Colonic mucosa (tissue), 4 donors: ENCODE data around the gene TMEM179. TPM values are rescaled to one million over a fixed set of nuclear protein-coding genes. Genes with fewer than 3 reads are reported as not detected.

Experiments used
- DNase-seq: peaks from one replicate; pipeline ENCODE4 v3.0.0-alpha.2; 2020
- H3K27ac ChIP-seq: fragments of 200-600 bp; one replicate; pipeline ENCODE4 v1.8.0; 2021
- H3K27me3 ChIP-seq: fragments of 200-600 bp; one replicate; pipeline ENCODE4 v1.8.0; 2021
- H3K36me3 ChIP-seq: fragments of 200-600 bp; one replicate; pipeline ENCODE4 v1.8.0; 2021
- H3K4me1 ChIP-seq: fragments of 200-600 bp; one replicate; pipeline ENCODE4 v1.8.0; 2021; ENCODE audit warnings: mild to moderate bottlenecking
- H3K4me3 ChIP-seq: fragments of 200-600 bp; one replicate; pipeline ENCODE4 v1.8.0; 2021
- H3K9ac ChIP-seq, 2 donors: one replicate each; pipeline ENCODE4 v1.7.0; 2013; ENCODE audit warnings: control low read depth in 2 of 2, low read depth in 2 of 2, low read length in 2 of 2
- H3K9me3 ChIP-seq: fragments of 200-600 bp; one replicate; pipeline ENCODE4 v1.8.0; 2021
- intact Hi-C: fragments of 100-400 bp; cut with DNase I; formaldehyde crosslinking; loops from one replicate; pipeline ENCODE4 v1.14.1; 2022
- total RNA-seq, 2 donors: library from RNA; stranded (reverse); fragmentation: NEBNext Ultra II Directional in 1 of 2; extraction: Animal tissue kit (Norgen Biotek cat#: 25700) in 1 of 2; gene quantifications; one replicate each; pipeline ENCODE4 v1.2.1, GENCODE V29; 2021
- TF ChIP-seq, protein P1 (sequence below): fragments of 200-600 bp; IDR thresholded peaks from one replicate; pipeline ENCODE4 v1.8.0; 2022; ENCODE audit warnings: antibody characterized with exemption, mild to moderate bottlenecking
- donor health status: healthy.
- donor health status: DM: no; HTN: no; CAD: no.
- donor health status: DM: no; HTN: no; CAD: no.

The TMEM179 gene
- total RNA-seq, 2 donors from 2014 or later: 0.69 TPM; not detected in 1

DNA sequence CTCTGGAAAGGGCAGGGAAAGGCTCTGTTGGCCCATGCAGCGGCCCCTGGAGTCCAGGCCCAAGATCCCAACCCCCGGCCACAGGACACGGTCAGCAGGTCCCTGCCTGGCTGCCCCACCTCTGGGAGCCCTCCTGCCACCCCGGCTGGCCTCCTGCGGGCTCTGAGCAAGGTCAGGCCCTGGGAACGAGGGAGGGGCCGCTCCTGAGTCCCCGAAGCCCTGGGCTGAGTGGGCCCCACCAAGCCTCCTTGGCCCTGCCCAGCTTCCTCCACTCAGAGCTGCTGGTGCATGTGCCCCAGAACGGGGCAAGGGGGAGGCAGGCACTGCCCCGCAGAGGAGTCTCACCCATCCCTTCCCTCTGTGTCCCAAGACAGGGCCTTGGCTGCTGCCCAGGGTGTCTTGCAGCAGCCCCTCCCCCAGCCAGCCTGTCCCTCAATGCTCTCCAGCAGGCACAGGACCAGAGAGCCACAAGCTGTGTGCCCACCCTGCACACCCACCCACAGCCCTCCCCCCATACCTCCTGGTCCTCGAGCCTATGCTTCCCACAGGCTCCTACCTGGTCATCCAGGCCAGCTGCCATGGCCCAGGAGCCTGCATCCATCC, 32.4 kb downstream of the TMEM179 start:
- TF ChIP-seq, protein P1, sequence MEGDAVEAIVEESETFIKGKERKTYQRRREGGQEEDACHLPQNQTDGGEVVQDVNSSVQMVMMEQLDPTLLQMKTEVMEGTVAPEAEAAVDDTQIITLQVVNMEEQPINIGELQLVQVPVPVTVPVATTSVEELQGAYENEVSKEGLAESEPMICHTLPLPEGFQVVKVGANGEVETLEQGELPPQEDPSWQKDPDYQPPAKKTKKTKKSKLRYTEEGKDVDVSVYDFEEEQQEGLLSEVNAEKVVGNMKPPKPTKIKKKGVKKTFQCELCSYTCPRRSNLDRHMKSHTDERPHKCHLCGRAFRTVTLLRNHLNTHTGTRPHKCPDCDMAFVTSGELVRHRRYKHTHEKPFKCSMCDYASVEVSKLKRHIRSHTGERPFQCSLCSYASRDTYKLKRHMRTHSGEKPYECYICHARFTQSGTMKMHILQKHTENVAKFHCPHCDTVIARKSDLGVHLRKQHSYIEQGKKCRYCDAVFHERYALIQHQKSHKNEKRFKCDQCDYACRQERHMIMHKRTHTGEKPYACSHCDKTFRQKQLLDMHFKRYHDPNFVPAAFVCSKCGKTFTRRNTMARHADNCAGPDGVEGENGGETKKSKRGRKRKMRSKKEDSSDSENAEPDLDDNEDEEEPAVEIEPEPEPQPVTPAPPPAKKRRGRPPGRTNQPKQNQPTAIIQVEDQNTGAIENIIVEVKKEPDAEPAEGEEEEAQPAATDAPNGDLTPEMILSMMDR: no peak
- no peaks in the 10 kb centered on the region for H3K36me3 ChIP-seq
- no peaks in the 10 kb centered on the region for H3K9me3 ChIP-seq
- no peaks in the 10 kb centered on the region for H3K4me1 ChIP-seq
- H3K27ac ChIP-seq: no peak overlapping the region
- H3K4me3 ChIP-seq: no peak overlapping the region
- H3K9ac ChIP-seq: no peak overlapping the region
- H3K27me3 ChIP-seq: no peaks in the 10 kb centered on the region
- intact Hi-C loops: no loop called here
- DNase-seq: no peak

DNA sequence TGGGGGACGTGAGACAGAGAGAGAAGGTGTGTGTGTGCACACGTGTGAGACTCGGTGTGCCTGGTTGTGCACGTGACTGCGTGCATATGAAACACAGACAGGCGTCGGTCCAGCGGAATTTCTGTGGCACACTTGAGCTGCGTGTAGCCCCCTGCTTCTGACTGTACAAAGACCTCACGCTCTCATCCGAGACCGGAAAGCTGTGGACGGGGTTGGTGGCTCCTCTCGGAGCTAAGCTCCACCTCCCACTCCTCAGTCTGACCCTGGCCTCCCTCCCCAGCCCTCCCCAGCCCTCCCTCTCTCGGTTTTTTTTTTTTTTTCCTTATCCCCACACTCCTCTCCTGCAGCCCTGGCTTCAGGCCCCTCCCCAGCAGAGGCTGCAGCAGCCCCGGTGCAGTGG, 33.3 kb downstream of the TMEM179 start:
- DNase-seq: no peak
- Histone ChIP-seq H3K4me1 (no peaks in the 10 kb centered on the region), H3K36me3 (no peaks in the 10 kb centered on the region), H3K9me3 (no peaks in the 10 kb centered on the region), H3K27ac (no peak overlapping the region), H3K9ac (no peak overlapping the region), H3K27me3 (no peaks in the 10 kb centered on the region), H3K4me3 (no peak overlapping the region)
- intact Hi-C loops: no loop called here
- TF ChIP-seq, protein P1: no peak

DNA sequence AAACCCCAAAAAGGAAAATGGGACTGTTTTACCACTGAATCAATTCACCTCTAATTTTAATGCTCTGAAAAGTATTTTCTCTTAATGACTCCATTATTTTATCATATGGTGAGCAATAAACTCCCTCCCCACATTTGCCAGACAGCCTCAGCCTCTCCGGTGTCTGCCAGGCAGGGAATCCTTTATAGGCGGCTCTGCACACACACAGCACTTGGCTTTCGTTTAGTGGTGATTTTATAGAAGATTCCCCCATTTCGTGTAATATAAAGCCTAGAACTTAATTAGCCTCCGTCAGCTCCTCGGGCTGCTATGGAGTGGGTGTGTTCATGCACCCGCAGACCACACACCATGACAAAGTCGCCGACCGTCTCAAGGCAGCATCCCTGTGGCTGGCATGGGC, 35.1 kb downstream of the TMEM179 start:
- H3K36me3 ChIP-seq: no peaks in the 10 kb centered on the region
- H3K9ac ChIP-seq: no peak overlapping the region
- H3K9me3 ChIP-seq: no peaks in the 10 kb centered on the region
- TF ChIP-seq, protein P1: no peak
- no peaks in the 10 kb centered on the region for H3K4me1 ChIP-seq
- H3K27ac ChIP-seq: no peak overlapping the region
- no peak overlapping the region for H3K4me3 ChIP-seq
- H3K27me3 ChIP-seq: no peaks in the 10 kb centered on the region
- intact Hi-C loops: loop anchor here (10.0 kb wide), 1 partner anchor 475 kb away; no protein-coding TSS in a partner anchor
- DNase-seq: no peak

DNA sequence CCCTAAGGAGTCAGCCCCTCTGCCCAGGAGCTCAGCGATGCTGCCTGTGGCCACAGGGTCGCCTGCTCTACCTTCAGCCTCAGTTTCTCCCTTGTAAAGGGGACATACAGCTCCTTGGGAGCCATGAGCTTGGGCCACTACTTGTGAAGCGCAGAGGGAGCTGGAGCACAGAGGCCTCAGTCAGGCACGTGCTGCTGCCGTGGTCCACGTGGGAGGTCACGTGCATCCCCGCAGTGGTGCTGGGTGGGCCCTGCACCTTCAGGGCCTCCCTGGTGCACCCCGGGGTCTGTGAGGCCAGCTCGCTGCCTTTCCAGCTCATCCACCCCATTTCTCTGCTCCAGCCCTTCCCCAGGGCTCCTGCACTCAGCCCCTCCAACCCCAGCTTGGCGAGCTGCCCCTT, 36.0 kb downstream of the TMEM179 start:
- Histone ChIP-seq H3K4me3 (no peak overlapping the region), H3K4me1 (no peaks in the 10 kb centered on the region), H3K9ac (no peak overlapping the region), H3K9me3 (no peaks in the 10 kb centered on the region), H3K27me3 (no peaks in the 10 kb centered on the region), H3K36me3 (no peaks in the 10 kb centered on the region), H3K27ac (no peak overlapping the region)
- no peak for DNase-seq
- TF ChIP-seq, protein P1: no peak
- intact Hi-C loops: loop anchor here (10.0 kb wide), 1 partner anchor 474 kb away; no protein-coding TSS in a partner anchor

DNA sequence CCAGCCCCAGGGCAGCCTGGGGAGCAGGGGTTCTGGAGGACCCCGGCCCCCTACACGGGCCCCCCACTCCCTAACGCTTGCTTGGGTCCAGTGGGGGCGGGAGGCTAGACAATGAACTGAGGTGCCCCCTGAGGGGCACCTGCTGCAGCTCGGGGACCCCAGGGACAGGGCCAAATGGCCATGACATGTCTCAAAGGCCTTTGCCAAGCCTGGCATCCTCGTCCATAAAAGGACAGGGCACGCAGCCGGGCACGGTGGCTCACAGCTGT, 36.7 kb downstream of the TMEM179 start:
- Histone ChIP-seq H3K27ac (no peak overlapping the region), H3K4me1 (no peaks in the 10 kb centered on the region), H3K9ac (no peak overlapping the region), H3K27me3 (no peaks in the 10 kb centered on the region), H3K4me3 (no peak overlapping the region), H3K9me3 (no peaks in the 10 kb centered on the region), H3K36me3 (no peaks in the 10 kb centered on the region)
- TF ChIP-seq, protein P1: no peak
- intact Hi-C loops: loop anchor here (10.0 kb wide), 1 partner anchor 473 kb away; no protein-coding TSS in a partner anchor
- no peak for DNase-seq
